ENCODE results near the gene GYG1.

DNA sequence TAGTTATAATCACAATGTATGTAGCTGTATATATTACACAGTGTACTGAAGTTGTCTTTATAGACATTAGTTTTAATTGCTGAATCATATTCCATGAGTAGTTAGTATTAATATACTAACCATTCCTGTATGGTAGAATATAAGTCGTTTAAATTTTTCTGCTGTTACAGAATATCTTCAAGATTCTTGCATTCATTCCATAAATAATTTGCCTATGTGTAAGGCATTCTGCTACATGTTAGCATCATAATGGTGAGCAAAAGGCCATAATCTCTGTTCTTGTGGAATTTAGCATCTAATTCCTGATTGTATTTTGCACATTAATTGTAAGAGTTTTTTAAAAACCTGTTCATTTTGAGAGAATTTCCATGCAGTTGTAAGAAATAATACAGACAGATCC lies 14.1 kb downstream of the GYG1 start:
- TF ChIP-seq POLR2A (IDR thresholded peaks at IDR 0.05) (no peak), POLR2AphosphoS5 (IDR thresholded peaks at IDR 0.05) (no peak), EP300 (IDR thresholded peaks at IDR 0.05; ENCODE audit: low read depth) (no peak)
- TF ChIP-seq, protein P1, sequence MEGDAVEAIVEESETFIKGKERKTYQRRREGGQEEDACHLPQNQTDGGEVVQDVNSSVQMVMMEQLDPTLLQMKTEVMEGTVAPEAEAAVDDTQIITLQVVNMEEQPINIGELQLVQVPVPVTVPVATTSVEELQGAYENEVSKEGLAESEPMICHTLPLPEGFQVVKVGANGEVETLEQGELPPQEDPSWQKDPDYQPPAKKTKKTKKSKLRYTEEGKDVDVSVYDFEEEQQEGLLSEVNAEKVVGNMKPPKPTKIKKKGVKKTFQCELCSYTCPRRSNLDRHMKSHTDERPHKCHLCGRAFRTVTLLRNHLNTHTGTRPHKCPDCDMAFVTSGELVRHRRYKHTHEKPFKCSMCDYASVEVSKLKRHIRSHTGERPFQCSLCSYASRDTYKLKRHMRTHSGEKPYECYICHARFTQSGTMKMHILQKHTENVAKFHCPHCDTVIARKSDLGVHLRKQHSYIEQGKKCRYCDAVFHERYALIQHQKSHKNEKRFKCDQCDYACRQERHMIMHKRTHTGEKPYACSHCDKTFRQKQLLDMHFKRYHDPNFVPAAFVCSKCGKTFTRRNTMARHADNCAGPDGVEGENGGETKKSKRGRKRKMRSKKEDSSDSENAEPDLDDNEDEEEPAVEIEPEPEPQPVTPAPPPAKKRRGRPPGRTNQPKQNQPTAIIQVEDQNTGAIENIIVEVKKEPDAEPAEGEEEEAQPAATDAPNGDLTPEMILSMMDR (IDR thresholded peaks at IDR 0.05), result no peak
